MM.1S (cell line): ENCODE results near the gene MEG3.

Experiments used
- DNase-seq: peaks from one replicate; pipeline ENCODE4 v3.0.0-alpha.2; 2015
- H2AFZ ChIP-seq: fragments of 300-600 bp; sonication (generic); 2 replicates; pipeline ENCODE4 v1.6.0; 2016; ENCODE audit warnings: antibody characterized with exemption, low read length
- H3F3A ChIP-seq: fragments of 300-600 bp; sonication (generic); 2 replicates; pipeline ENCODE4 v1.6.1; 2016; ENCODE audit warnings: mild to moderate bottlenecking, antibody characterized with exemption, low read length, moderate library complexity, mixed read lengths; ENCODE audit not compliant: insufficient read depth
- H3K27ac ChIP-seq: fragments of 300-600 bp; sonication (generic); 2 replicates; pipeline ENCODE4 v1.5.1; 2016; ENCODE audit warnings: mild to moderate bottlenecking, low read length
- H3K27me3 ChIP-seq: fragments of 300-600 bp; sonication (generic); replicated peaks from 2 replicates; pipeline ENCODE4 v1.6.0; 2016; ENCODE audit warnings: low read length; ENCODE audit not compliant: insufficient read depth
- H3K36me3 ChIP-seq: fragments of 300-600 bp; sonication (generic); replicated peaks from 2 replicates; pipeline ENCODE4 v1.6.1; 2016; ENCODE audit warnings: mild to moderate bottlenecking, low read length, mixed read lengths; ENCODE audit not compliant: insufficient read depth
- H3K4me1 ChIP-seq: fragments of 300-600 bp; sonication (generic); 2 replicates; pipeline ENCODE4 v1.6.1; 2016; ENCODE audit warnings: low read length, mixed read lengths
- H3K4me2 ChIP-seq: fragments of 300-600 bp; sonication (generic); 2 replicates; pipeline ENCODE4 v1.6.0; 2016; ENCODE audit warnings: low read depth, low read length
- H3K4me3 ChIP-seq: fragments of 300-600 bp; sonication (generic); 2 replicates; pipeline ENCODE4 v1.5.1; 2016; ENCODE audit warnings: low read length, mixed read lengths
- H3K79me2 ChIP-seq: fragments of 300-600 bp; sonication (generic); 2 replicates; pipeline ENCODE4 v1.6.1; 2016; ENCODE audit warnings: mixed run types, low read length, mixed read lengths
- H3K9ac ChIP-seq: fragments of 300-600 bp; sonication (generic); 2 replicates; pipeline ENCODE4 v1.6.1; 2016; ENCODE audit warnings: low read length, mixed read lengths
- H3K9me2 ChIP-seq: fragments of 300-600 bp; sonication (generic); replicated peaks from 2 replicates; pipeline ENCODE4 v1.6.1; 2016; ENCODE audit warnings: mild to moderate bottlenecking, low read length, mixed read lengths; ENCODE audit not compliant: insufficient read depth
- H3K9me3 ChIP-seq: fragments of 300-600 bp; sonication (generic); replicated peaks from 2 replicates; pipeline ENCODE4 v1.6.1; 2016; ENCODE audit warnings: mild to moderate bottlenecking, low read length, mixed read lengths; ENCODE audit not compliant: insufficient read depth
- H4K20me1 ChIP-seq: fragments of 300-600 bp; sonication (generic); 2 replicates; pipeline ENCODE4 v1.6.1; 2016; ENCODE audit warnings: mild to moderate bottlenecking, low read length, moderate library complexity, mixed read lengths; ENCODE audit not compliant: insufficient read depth
- CTCF ChIP-seq: fragments of 300-600 bp; sonication (generic); IDR thresholded peaks from 2 replicates; pipeline ENCODE4 v1.5.1; 2016; ENCODE audit warnings: antibody characterized with exemption, low read length, mixed read lengths
- EZH2 ChIP-seq: fragments of 300-600 bp; sonication (generic); optimal IDR thresholded peaks from 2 replicates; pipeline ENCODE3; 2017; ENCODE audit warnings: low read depth, mild to moderate bottlenecking, antibody characterized with exemption, low read length, mixed read lengths
- EZH2phosphoT487 ChIP-seq: fragments of 300-600 bp; sonication (generic); IDR thresholded peaks from 2 replicates; pipeline ENCODE4 v1.6.1; 2018; ENCODE audit warnings: antibody characterized with exemption, low read length

Gene MEG3

GRCh38 chr14:100822532-100823296 is 3.2 kb upstream of the MEG3 start:
- Histone ChIP-seq H3K79me2 (no peaks in the 10 kb centered on the region), H3K4me3 (no peak overlapping the region), H3K9me2 (no peaks in the 10 kb centered on the region), H3K4me1 (no peaks in the 10 kb centered on the region), H3K4me2 (no peak overlapping the region), H3K36me3 (no peaks in the 10 kb centered on the region), H2AFZ (no peak overlapping the region), H3K9me3 (no peaks in the 10 kb centered on the region), H3F3A (no peaks in the 10 kb centered on the region), H3K27ac (no peak overlapping the region), H4K20me1 (no peaks in the 10 kb centered on the region), H3K27me3 (peaks cover 11% of the 10 kb centered on the region), H3K9ac (no peak overlapping the region)
- TF ChIP-seq EZH2 = no peak
- no peak for TF ChIP-seq CTCF
- TF ChIP-seq EZH2phosphoT487 = no peak
- no peak for DNase-seq

GRCh38 chr14:100823413-100824080 is 2.4 kb upstream of the MEG3 start:
- H3K9ac ChIP-seq = no peak overlapping the region
- H3K4me3 ChIP-seq = no peak overlapping the region
- H2AFZ ChIP-seq = no peak overlapping the region
- H3K9me2 ChIP-seq = no peaks in the 10 kb centered on the region
- H3K27ac ChIP-seq = no peak overlapping the region
- no peak overlapping the region for H3K4me2 ChIP-seq
- TF ChIP-seq CTCF (no peak), EZH2 (no peak), EZH2phosphoT487 (no peak)
- H3K27me3 ChIP-seq = peaks cover 11% of the 10 kb centered on the region
- no peaks in the 10 kb centered on the region for H3K9me3 ChIP-seq
- H3F3A ChIP-seq = no peaks in the 10 kb centered on the region
- no peaks in the 10 kb centered on the region for H4K20me1 ChIP-seq
- H3K4me1 ChIP-seq = no peaks in the 10 kb centered on the region
- no peaks in the 10 kb centered on the region for H3K36me3 ChIP-seq
- DNase-seq = no peak
- H3K79me2 ChIP-seq = no peaks in the 10 kb centered on the region

- no peak overlapping the region for H2AFZ ChIP-seq
- no peaks in the 10 kb centered on the region for H3K4me1 ChIP-seq
- no peak for TF ChIP-seq CTCF
- no peak for TF ChIP-seq EZH2phosphoT487
- no peak for TF ChIP-seq EZH2
- H4K20me1 ChIP-seq = no peaks in the 10 kb centered on the region
- H3K27ac ChIP-seq = no peak overlapping the region
- H3K4me3 ChIP-seq = no peak overlapping the region
- no peak for DNase-seq
- H3F3A ChIP-seq = no peaks in the 10 kb centered on the region
- peaks cover 11% of the 10 kb centered on the region for H3K27me3 ChIP-seq
- no peaks in the 10 kb centered on the region for H3K79me2 ChIP-seq
- H3K36me3 ChIP-seq = no peaks in the 10 kb centered on the region
- no peaks in the 10 kb centered on the region for H3K9me2 ChIP-seq
- H3K9me3 ChIP-seq = no peaks in the 10 kb centered on the region
- no peak overlapping the region for H3K9ac ChIP-seq
- H3K4me2 ChIP-seq = no peak overlapping the region
These were observed 1.8 kb upstream of the MEG3 start for GRCh38 chr14:100824091-100824551.
